ENCODE results near the gene EIF3L.

EIF3L gene

DNA sequence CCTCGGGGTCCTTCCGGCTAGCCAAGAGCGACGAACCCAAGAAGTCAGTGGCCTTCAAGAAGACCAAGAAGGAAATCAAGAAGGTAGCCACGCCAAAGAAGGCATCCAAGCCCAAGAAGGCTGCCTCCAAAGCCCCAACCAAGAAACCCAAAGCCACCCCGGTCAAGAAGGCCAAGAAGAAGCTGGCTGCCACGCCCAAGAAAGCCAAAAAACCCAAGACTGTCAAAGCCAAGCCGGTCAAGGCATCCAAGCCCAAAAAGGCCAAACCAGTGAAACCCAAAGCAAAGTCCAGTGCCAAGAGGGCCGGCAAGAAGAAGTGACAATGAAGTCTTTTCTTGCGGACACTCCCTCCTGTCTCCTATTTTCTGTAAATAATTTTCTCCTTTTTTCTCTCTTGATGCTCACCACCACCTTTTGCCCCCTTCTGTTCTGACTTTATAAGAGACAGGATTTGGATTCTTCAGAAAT is 43.4 kb upstream of the EIF3L start:
- no peak for DNase-seq (ENCODE audit: insufficient read length, low spot score)
- FAIRE-seq, result no peak
- TF ChIP-seq POLR2AphosphoS5 (IDR thresholded peaks at IDR 0.05; ENCODE audit: low read depth, low read length) (no peak), POU2F2 (IDR thresholded peaks at IDR 0.05; ENCODE audit: low read depth, low read length) (no peak)

- FAIRE-seq (peak; percentile 60), DNase-seq (ENCODE audit: insufficient read length, low spot score) (no peak)
- no peak for TF ChIP-seq TAF1 (IDR thresholded peaks at IDR 0.05; ENCODE audit: low read depth, low read length)
- no peak for TF ChIP-seq PAX5 (IDR thresholded peaks at IDR 0.05; ENCODE audit: insufficient read depth, low read length, severe bottlenecking)
- TF ChIP-seq POLR2AphosphoS5 (IDR thresholded peaks at IDR 0.05; ENCODE audit: low read depth, low read length), result no peak
- TF ChIP-seq SPI1 (IDR thresholded peaks at IDR 0.05; ENCODE audit: low read depth, low read length), result no peak
- TF ChIP-seq POLR2A (IDR thresholded peaks at IDR 0.05; ENCODE audit: low read depth, low read length), result no peak
- no peak for TF ChIP-seq POU2F2 (IDR thresholded peaks at IDR 0.05; ENCODE audit: low read depth, low read length)
Observed at GRCh38 chr22:37806409-37807333, 42.5 kb upstream of the EIF3L start.

- peak; percentile 99 for DNase-seq (ENCODE audit: insufficient read length, low spot score)
- TF ChIP-seq POLR2A (IDR thresholded peaks at IDR 0.05; ENCODE audit: low read depth, low read length) (no peak), TAF1 (IDR thresholded peaks at IDR 0.05; ENCODE audit: low read depth, low read length) (no peak), POU2F2 (IDR thresholded peaks at IDR 0.05; ENCODE audit: low read depth, low read length) (no peak), SPI1 (IDR thresholded peaks at IDR 0.05; ENCODE audit: low read depth, low read length) (no peak), PAX5 (IDR thresholded peaks at IDR 0.05; ENCODE audit: insufficient read depth, low read length, severe bottlenecking) (no peak), POLR2AphosphoS5 (IDR thresholded peaks at IDR 0.05; ENCODE audit: low read depth, low read length) (no peak)
- FAIRE-seq, result peak; percentile 96
Observed at GRCh38 chr22:37807410-37808293, 41.6 kb upstream of the EIF3L start, which contains the start of gene GCAT. TSS of gene GCAT (plus strand) at chr22:37807934. CDS start at chr22:37807968, 34 bp downstream.

DNA sequence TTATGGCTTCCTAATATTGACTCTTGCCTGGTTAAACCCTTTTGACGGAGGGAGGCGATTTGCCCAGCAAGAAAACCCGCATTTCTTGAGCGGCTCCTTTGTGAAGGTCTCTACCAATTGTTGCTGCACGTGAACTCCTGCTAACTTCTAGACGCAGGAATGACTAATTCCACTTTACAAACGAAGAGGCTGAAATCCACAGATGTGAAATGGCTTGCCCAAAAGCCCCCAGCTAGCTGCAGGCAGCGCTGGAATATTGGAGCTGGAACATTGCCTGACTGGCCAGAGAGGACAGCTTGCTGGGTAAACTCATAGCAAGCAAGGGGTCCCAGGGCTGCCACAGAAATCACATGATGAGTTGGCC is 40.9 kb upstream of the EIF3L start:
- no peak for FAIRE-seq
- no peak for DNase-seq (ENCODE audit: insufficient read length, low spot score)
- TF ChIP-seq PAX5 (IDR thresholded peaks at IDR 0.05; ENCODE audit: insufficient read depth, low read length, severe bottlenecking) (no peak), POLR2AphosphoS5 (IDR thresholded peaks at IDR 0.05; ENCODE audit: low read depth, low read length) (no peak), POU2F2 (IDR thresholded peaks at IDR 0.05; ENCODE audit: low read depth, low read length) (no peak), POLR2A (IDR thresholded peaks at IDR 0.05; ENCODE audit: low read depth, low read length) (no peak), TAF1 (IDR thresholded peaks at IDR 0.05; ENCODE audit: low read depth, low read length) (no peak), SPI1 (IDR thresholded peaks at IDR 0.05; ENCODE audit: low read depth, low read length) (no peak)

DNA sequence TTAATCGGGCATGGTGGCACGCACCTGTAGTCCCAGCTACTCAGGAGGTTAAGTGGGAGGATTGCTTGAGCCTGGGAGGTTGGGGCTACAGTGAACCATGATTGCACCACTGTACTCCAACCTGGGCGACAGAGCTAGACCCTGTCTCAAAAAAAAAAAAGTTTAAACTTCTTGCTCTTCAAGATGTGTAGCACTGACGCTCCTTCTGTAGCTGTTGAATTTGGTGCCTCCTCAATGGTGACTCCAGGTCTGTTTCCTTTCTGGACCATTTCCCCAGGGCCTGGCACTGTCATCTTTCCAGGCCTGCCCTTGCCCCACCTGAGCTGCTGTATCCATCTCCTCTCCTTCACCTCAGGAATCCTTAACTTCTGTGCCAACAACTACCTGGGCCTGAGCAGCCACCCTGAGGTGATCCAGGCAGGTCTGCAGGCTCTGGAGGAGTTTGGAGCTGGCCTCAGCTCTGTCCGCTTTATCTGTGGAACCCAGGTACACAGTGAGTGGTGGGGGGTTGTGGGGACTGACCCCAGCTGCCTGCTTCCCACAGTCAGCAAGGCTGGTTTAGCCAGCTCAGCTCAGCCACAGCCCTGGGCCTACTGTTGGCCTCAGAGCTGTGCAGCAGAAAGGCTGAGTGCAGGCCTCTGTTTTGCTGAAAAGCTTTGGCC is 39.4 kb upstream of the EIF3L start:
- TF ChIP-seq POU2F2 (IDR thresholded peaks at IDR 0.05; ENCODE audit: low read depth, low read length) (no peak), TAF1 (IDR thresholded peaks at IDR 0.05; ENCODE audit: low read depth, low read length) (no peak), PAX5 (IDR thresholded peaks at IDR 0.05; ENCODE audit: insufficient read depth, low read length, severe bottlenecking) (no peak), POLR2AphosphoS5 (IDR thresholded peaks at IDR 0.05; ENCODE audit: low read depth, low read length) (no peak), POLR2A (IDR thresholded peaks at IDR 0.05; ENCODE audit: low read depth, low read length) (no peak)
- DNase-seq (ENCODE audit: insufficient read length, low spot score) (no peak), FAIRE-seq (no peak)

GRCh38 chr22:37811867-37812266 is 37.4 kb upstream of the EIF3L start:
- FAIRE-seq (no peak), DNase-seq (ENCODE audit: insufficient read length, low spot score) (no peak)
- TF ChIP-seq PAX5 (IDR thresholded peaks at IDR 0.05; ENCODE audit: insufficient read depth, low read length, severe bottlenecking), result no peak
- no peak for TF ChIP-seq TAF1 (IDR thresholded peaks at IDR 0.05; ENCODE audit: low read depth, low read length)
- no peak for TF ChIP-seq SPI1 (IDR thresholded peaks at IDR 0.05; ENCODE audit: low read depth, low read length)
- no peak for TF ChIP-seq POLR2A (IDR thresholded peaks at IDR 0.05; ENCODE audit: low read depth, low read length)
- TF ChIP-seq POLR2AphosphoS5 (IDR thresholded peaks at IDR 0.05; ENCODE audit: low read depth, low read length), result no peak
- TF ChIP-seq POU2F2 (IDR thresholded peaks at IDR 0.05; ENCODE audit: low read depth, low read length), result no peak

DNA sequence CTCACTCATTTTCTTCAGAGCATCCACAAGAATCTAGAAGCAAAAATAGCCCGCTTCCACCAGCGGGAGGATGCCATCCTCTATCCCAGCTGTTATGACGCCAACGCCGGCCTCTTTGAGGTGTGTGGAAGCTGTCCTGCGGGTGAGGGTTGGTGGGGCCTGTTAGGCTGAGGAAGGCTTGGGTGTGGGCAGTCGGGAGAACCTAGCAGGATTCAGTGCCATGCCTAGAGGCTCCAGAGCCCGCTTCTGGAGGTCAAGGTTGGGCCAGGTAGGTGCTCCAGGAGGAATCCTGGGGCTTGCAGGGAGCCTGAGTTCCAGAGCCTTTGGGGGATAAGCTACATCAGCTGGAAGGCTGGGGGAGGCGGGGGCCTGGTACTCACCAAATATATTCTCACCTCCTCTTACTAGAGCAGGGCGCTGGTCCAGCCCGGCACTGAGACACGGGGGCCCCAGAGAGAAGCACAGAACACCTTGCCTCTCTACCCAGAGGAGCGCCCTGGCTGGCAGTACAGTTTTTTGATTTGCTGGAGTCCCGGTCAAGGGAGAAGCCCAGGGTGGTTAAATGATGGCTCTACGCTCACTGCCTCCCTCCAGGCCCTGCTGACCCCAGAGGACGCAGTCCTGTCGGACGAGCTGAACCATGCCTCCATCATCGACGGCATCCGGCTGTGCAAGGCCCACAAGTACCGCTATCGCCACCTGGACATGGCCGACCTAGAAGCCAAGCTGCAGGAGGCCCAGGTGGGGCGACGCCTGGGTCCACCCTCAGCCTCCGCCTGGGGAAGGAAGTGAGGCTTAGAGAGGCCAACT is 36.1 kb upstream of the EIF3L start:
- TF ChIP-seq POLR2A (IDR thresholded peaks at IDR 0.05; ENCODE audit: low read depth, low read length) (no peak), SPI1 (IDR thresholded peaks at IDR 0.05; ENCODE audit: low read depth, low read length) (no peak), PAX5 (IDR thresholded peaks at IDR 0.05; ENCODE audit: insufficient read depth, low read length, severe bottlenecking) (no peak), POLR2AphosphoS5 (IDR thresholded peaks at IDR 0.05; ENCODE audit: low read depth, low read length) (no peak), TAF1 (IDR thresholded peaks at IDR 0.05; ENCODE audit: low read depth, low read length) (no peak), POU2F2 (IDR thresholded peaks at IDR 0.05; ENCODE audit: low read depth, low read length) (no peak)
- FAIRE-seq (no peak), DNase-seq (ENCODE audit: insufficient read length, low spot score) (no peak)

DNA sequence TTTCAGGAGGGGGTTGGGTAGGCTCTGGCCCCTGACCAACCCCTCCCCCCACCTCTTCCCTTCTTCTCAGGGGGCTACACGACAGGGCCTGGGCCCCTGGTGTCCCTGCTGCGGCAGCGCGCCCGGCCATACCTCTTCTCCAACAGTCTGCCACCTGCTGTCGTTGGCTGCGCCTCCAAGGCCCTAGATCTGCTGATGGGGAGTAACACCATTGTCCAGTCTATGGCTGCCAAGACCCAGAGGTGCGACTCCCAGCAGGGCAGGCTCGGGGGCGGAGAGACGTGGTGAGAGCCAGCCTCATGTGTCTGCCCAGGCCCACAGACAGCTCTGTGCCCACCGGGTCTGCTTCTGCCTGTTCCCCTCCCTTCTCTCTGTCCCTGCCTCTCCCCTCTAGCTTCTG is 33.6 kb upstream of the EIF3L start:
- FAIRE-seq (no peak), DNase-seq (ENCODE audit: insufficient read length, low spot score) (no peak)
- no peak for TF ChIP-seq POLR2A (IDR thresholded peaks at IDR 0.05; ENCODE audit: low read depth, low read length)
- no peak for TF ChIP-seq POU2F2 (IDR thresholded peaks at IDR 0.05; ENCODE audit: low read depth, low read length)
- TF ChIP-seq POLR2AphosphoS5 (IDR thresholded peaks at IDR 0.05; ENCODE audit: low read depth, low read length), result no peak
- no peak for TF ChIP-seq SPI1 (IDR thresholded peaks at IDR 0.05; ENCODE audit: low read depth, low read length)
- TF ChIP-seq PAX5 (IDR thresholded peaks at IDR 0.05; ENCODE audit: insufficient read depth, low read length, severe bottlenecking), result no peak
- no peak for TF ChIP-seq TAF1 (IDR thresholded peaks at IDR 0.05; ENCODE audit: low read depth, low read length)
